ENCODE data around the gene UBAC1. TPM values are rescaled to one million over a fixed set of nuclear protein-coding genes. Genes with fewer than 3 reads are reported as not detected.
"Not testable (repeated sequence)": the region's sequence is repeated elsewhere in the genome, so short reads cannot be mapped to it uniquely, and the experiment has no call there.

UBAC1 gene
- total and polyA plus RNA-seq, 2 experiments from 2014 or later = 35.2 to 36.4 TPM

DNA sequence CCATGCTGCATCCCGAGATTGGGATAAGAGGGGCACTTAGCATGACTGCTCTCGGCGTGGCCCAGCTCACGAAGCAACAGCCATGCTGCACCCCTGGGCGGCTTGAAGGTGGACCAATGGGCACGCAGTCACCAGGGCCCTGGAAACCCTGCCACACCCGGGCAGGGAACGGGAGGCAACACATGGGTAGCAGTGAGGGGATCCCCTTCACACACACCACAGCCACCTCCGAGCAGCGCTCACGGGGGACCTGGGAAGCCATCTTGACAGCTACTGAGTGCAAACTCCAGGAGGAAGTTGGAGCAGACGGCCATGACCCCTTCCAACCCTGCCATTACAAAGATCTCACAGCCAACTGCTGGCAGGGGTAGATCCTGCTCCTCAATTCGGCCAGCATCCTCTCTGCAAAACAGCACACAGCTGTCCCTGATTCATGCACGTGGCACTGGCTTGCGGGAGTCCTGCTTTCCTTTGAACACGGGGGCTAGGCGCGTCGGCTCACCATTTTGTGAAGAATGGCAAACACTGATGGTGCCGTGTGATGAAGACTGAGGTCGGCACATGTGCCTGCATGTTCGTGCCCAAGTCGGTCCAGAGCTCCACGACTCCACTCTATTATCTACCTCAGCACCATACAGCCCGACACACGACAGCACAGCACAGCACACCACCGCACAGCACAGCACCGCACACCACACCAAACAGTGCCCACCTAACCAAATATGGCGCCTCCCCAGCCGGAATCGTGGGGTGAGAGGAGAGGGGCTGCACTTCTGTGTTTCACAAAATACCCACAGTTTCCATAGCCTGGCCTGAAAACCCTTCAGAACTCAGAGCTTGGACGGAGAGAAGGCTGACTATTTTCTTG lies 5.0 kb downstream of the UBAC1 start:
- no peaks in the 10 kb centered on the region for H3K9me3 ChIP-seq (ENCODE audit: low read depth)
- H3K36me3 ChIP-seq (replicated peaks; ENCODE audit: insufficient read depth, low read depth) = no peaks in the 10 kb centered on the region
- no peak overlapping the region for H3K4me3 ChIP-seq
- H3K4me2 ChIP-seq = no peak overlapping the region
- H3K79me2 ChIP-seq = peaks cover 61% of the 10 kb centered on the region
- no peaks in the 10 kb centered on the region for H3K9me2 ChIP-seq (replicated peaks; ENCODE audit: insufficient read depth)
- DNase-seq (ENCODE audit: low spot score) = no peak
- TF ChIP-seq CTCF (IDR thresholded peaks at IDR 0.05; ENCODE audit: poor library complexity) = no peak
- TF ChIP-seq EZH2 (IDR thresholded peaks at IDR 0.05; ENCODE audit: borderline replicate concordance) = no peak
- TF ChIP-seq EZH2phosphoT487 (IDR thresholded peaks at IDR 0.05; ENCODE audit: low read depth, severe bottlenecking, unreplicated experiment) = no peak
- no peak overlapping the region for H2AFZ ChIP-seq
- H4K20me1 ChIP-seq (ENCODE audit: insufficient read depth, poor library complexity, severe bottlenecking) = peaks cover 7% of the 10 kb centered on the region
- H3K27me3 ChIP-seq = no peaks in the 10 kb centered on the region
- H3K4me1 ChIP-seq (ENCODE audit: insufficient read depth) = peaks cover 9% of the 10 kb centered on the region
- H3K27ac ChIP-seq = no peak overlapping the region
- WGBS (ENCODE audit: low lambda C conversion rate, missing lambda C conversion rate) = 94% methylated on average over 32 of the region's 32 CpGs

GRCh38 chr9:135952664-135953206 lies 8.4 kb downstream of the UBAC1 start:
- Histone ChIP-seq H3K27me3 (no peaks in the 10 kb centered on the region), H3K9me3 (ENCODE audit: low read depth) (no peaks in the 10 kb centered on the region), H3K36me3 (replicated peaks; ENCODE audit: insufficient read depth, low read depth) (no peaks in the 10 kb centered on the region), H3K4me3 (no peak overlapping the region), H3K79me2 (peaks cover 30% of the 10 kb centered on the region), H3K4me1 (ENCODE audit: insufficient read depth) (no peaks in the 10 kb centered on the region), H3K27ac (peak overlapping the region; percentile 25), H2AFZ (no peak overlapping the region), H3K4me2 (no peak overlapping the region), H4K20me1 (ENCODE audit: insufficient read depth, poor library complexity, severe bottlenecking) (no peaks in the 10 kb centered on the region), H3K9me2 (replicated peaks; ENCODE audit: insufficient read depth) (no peaks in the 10 kb centered on the region)
- no peak for DNase-seq (ENCODE audit: low spot score)
- TF ChIP-seq CTCF (IDR thresholded peaks at IDR 0.05; ENCODE audit: poor library complexity) (no peak), EZH2 (IDR thresholded peaks at IDR 0.05; ENCODE audit: borderline replicate concordance) (no peak), EZH2phosphoT487 (IDR thresholded peaks at IDR 0.05; ENCODE audit: low read depth, severe bottlenecking, unreplicated experiment) (no peak)
- 90% methylated on average over 22 of the region's 22 CpGs for WGBS (ENCODE audit: low lambda C conversion rate, missing lambda C conversion rate)

GRCh38 chr9:135951889-135952663 lies 9.1 kb downstream of the UBAC1 start:
- no peak overlapping the region for H2AFZ ChIP-seq
- no peak for TF ChIP-seq EZH2 (IDR thresholded peaks at IDR 0.05; ENCODE audit: borderline replicate concordance)
- TF ChIP-seq CTCF (IDR thresholded peaks at IDR 0.05; ENCODE audit: poor library complexity) = no peak
- TF ChIP-seq EZH2phosphoT487 (IDR thresholded peaks at IDR 0.05; ENCODE audit: low read depth, severe bottlenecking, unreplicated experiment) = no peak
- H3K9me2 ChIP-seq (replicated peaks; ENCODE audit: insufficient read depth) = no peaks in the 10 kb centered on the region
- no peaks in the 10 kb centered on the region for H4K20me1 ChIP-seq (ENCODE audit: insufficient read depth, poor library complexity, severe bottlenecking)
- H3K36me3 ChIP-seq (replicated peaks; ENCODE audit: insufficient read depth, low read depth) = no peaks in the 10 kb centered on the region
- no peaks in the 10 kb centered on the region for H3K27me3 ChIP-seq
- no peaks in the 10 kb centered on the region for H3K4me1 ChIP-seq (ENCODE audit: insufficient read depth)
- WGBS (ENCODE audit: low lambda C conversion rate, missing lambda C conversion rate) = 64% methylated on average over 18 of the region's 18 CpGs
- peak; percentile 67 for DNase-seq (ENCODE audit: low spot score)
- no peaks in the 10 kb centered on the region for H3K9me3 ChIP-seq (ENCODE audit: low read depth)
- no peak overlapping the region for H3K4me2 ChIP-seq
- H3K4me3 ChIP-seq = no peak overlapping the region
- H3K79me2 ChIP-seq = peaks cover 23% of the 10 kb centered on the region
- peak overlapping the region; percentile 70 for H3K27ac ChIP-seq

GRCh38 chr9:135951310-135951709 lies 9.9 kb downstream of the UBAC1 start:
- not testable (repeated sequence) for H3K4me1 ChIP-seq (ENCODE audit: insufficient read depth); H3K9me3 ChIP-seq (ENCODE audit: low read depth); H3K27me3 ChIP-seq; H2AFZ ChIP-seq; H3K9me2 ChIP-seq (replicated peaks; ENCODE audit: insufficient read depth); H3K36me3 ChIP-seq (replicated peaks; ENCODE audit: insufficient read depth, low read depth); H3K4me3 ChIP-seq; H3K4me2 ChIP-seq; H4K20me1 ChIP-seq (ENCODE audit: insufficient read depth, poor library complexity, severe bottlenecking); DNase-seq (ENCODE audit: low spot score)
- Histone ChIP-seq H3K79me2 (peaks cover 15% of the 10 kb centered on the region), H3K27ac (peak overlapping the region; percentile 70)
- WGBS (ENCODE audit: low lambda C conversion rate, missing lambda C conversion rate) = 98% methylated on average over 8 of the region's 8 CpGs

- H3K27me3 ChIP-seq; DNase-seq (ENCODE audit: low spot score); H3K4me1 ChIP-seq (ENCODE audit: insufficient read depth); H3K4me2 ChIP-seq; H2AFZ ChIP-seq; H3K27ac ChIP-seq; H3K9me3 ChIP-seq (ENCODE audit: low read depth); H3K36me3 ChIP-seq (replicated peaks; ENCODE audit: insufficient read depth, low read depth); H3K9me2 ChIP-seq (replicated peaks; ENCODE audit: insufficient read depth); H4K20me1 ChIP-seq (ENCODE audit: insufficient read depth, poor library complexity, severe bottlenecking); H3K4me3 ChIP-seq: not testable (repeated sequence)
- WGBS (ENCODE audit: low lambda C conversion rate, missing lambda C conversion rate) = 96% methylated on average over 4 of the region's 4 CpGs
- peaks cover 11% of the 10 kb centered on the region for H3K79me2 ChIP-seq
These were observed 10.3 kb downstream of the UBAC1 start for GRCh38 chr9:135950841-135951240.

All from hepatocyte (in vitro differentiated cells).